ENCODE data around the gene CERS6. TPM values are rescaled to one million over a fixed set of nuclear protein-coding genes. Genes with fewer than 3 reads are reported as not detected.

Gene CERS6
- total and polyA plus RNA-seq, 10 of the 15 experiments (the other 5 are each of a cell fraction or from before 2014, with no cell fraction given), result 1.3 to 20.4 (median 14.1) TPM

DNA sequence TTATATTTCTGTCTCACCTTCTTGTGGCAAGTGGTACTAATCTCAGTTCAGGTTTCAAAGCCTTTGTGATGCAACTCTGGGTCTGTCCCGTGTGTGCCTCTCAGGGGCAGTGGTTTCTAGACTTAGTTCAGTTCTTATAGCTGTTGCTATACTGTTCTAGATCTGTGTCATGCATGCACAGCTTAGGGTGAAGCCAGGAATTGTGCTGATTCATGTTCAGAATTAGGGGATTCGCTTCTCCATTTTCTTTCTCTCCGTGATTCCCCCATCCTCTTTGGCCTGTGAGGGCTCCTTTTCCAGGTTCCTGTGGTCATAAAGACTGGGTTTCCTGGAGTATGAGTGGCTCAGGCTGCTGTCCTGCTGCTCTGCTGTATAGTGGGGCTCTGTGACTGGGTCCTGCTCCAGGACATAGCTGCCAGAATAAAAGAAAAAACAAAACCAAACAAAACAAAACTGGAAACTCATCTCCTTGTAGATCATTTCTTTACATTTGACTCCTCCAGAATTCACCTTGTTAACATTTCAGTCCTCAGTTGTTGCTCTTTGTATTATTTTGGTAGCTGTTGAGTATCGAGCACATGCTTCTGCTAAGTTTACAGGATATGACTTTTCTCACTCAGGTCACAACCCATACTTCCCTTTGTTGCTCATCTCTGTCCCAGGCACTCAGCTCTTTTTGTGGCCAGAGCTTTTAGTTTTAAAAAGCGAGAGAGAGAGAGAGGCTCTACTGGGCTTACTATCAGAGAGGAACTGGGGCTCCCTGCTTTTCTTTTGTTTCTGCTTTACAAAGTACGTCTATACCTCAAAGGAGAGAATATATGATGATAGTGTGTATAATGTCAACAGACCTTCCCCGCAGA, 34.2 kb downstream of the CERS6 start (continued):
- peak; percentile 76 to 88; a peak in 3 of 4 replicates for TF ChIP-seq BHLHE40 (IDR thresholded peaks at IDR 0.05; ENCODE audit: borderline replicate concordance in 1 of 2, low read depth in 2 of 2, low read length in 1 of 2)
- TF ChIP-seq CEBPB (IDR thresholded peaks at IDR 0.05; ENCODE audit: borderline replicate concordance in 1 of 2, low read depth in 2 of 2, low read length in 2 of 2), result peak; percentile 46 to 87; a peak in 3 of 4 replicates
- TF ChIP-seq RBBP5 (conservative IDR thresholded peaks at IDR 0.05), result no peak
- TF ChIP-seq, protein P1, sequence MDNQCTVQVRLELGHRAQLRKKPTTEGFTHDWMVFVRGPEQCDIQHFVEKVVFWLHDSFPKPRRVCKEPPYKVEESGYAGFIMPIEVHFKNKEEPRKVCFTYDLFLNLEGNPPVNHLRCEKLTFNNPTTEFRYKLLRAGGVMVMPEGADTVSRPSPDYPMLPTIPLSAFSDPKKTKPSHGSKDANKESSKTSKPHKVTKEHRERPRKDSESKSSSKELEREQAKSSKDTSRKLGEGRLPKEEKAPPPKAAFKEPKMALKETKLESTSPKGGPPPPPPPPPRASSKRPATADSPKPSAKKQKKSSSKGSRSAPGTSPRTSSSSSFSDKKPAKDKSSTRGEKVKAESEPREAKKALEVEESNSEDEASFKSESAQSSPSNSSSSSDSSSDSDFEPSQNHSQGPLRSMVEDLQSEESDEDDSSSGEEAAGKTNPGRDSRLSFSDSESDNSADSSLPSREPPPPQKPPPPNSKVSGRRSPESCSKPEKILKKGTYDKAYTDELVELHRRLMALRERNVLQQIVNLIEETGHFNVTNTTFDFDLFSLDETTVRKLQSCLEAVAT (IDR thresholded peaks at IDR 0.05), result no peak
- TF ChIP-seq TCF3 (IDR thresholded peaks at IDR 0.05; ENCODE audit: borderline replicate concordance, insufficient read depth, low read depth, low read length), result peak; percentile 55; the same call in 1 of the 2 replicates
- peak; percentile 71 for TF ChIP-seq YY1 (IDR thresholded peaks at IDR 0.05; ENCODE audit: low read depth, low read length)
- no peak for TF ChIP-seq ZNF274 (IDR thresholded peaks at IDR 0.05; ENCODE audit: insufficient read depth, insufficient read length)
- TF ChIP-seq SRF (IDR thresholded peaks at IDR 0.05; ENCODE audit: low read depth in 2 of 2, low read length in 2 of 2), result 0 out of 4 replicates have a peak, but pooled peaks of 1 of the 2 experiments have one; percentile 36
- TF ChIP-seq, protein P2, sequence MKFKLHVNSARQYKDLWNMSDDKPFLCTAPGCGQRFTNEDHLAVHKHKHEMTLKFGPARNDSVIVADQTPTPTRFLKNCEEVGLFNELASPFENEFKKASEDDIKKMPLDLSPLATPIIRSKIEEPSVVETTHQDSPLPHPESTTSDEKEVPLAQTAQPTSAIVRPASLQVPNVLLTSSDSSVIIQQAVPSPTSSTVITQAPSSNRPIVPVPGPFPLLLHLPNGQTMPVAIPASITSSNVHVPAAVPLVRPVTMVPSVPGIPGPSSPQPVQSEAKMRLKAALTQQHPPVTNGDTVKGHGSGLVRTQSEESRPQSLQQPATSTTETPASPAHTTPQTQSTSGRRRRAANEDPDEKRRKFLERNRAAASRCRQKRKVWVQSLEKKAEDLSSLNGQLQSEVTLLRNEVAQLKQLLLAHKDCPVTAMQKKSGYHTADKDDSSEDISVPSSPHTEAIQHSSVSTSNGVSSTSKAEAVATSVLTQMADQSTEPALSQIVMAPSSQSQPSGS (IDR thresholded peaks at IDR 0.05; ENCODE audit: low read length), result peak; percentile 52
- peak; percentile 83 for TF ChIP-seq IKZF1 (conservative IDR thresholded peaks at IDR 0.05)
- TF ChIP-seq, protein P3, sequence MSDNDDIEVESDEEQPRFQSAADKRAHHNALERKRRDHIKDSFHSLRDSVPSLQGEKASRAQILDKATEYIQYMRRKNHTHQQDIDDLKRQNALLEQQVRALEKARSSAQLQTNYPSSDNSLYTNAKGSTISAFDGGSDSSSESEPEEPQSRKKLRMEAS (IDR thresholded peaks at IDR 0.05; ENCODE audit: low read depth, low read length), result peak; percentile 69
- peak; percentile 82 for TF ChIP-seq MTA3 (IDR thresholded peaks at IDR 0.05; ENCODE audit: borderline replicate concordance, low read length)
- peak; percentile 79; the same call in 1 of the 2 replicates for TF ChIP-seq PML (IDR thresholded peaks at IDR 0.05; ENCODE audit: low read length)
- TF ChIP-seq, protein P4, sequence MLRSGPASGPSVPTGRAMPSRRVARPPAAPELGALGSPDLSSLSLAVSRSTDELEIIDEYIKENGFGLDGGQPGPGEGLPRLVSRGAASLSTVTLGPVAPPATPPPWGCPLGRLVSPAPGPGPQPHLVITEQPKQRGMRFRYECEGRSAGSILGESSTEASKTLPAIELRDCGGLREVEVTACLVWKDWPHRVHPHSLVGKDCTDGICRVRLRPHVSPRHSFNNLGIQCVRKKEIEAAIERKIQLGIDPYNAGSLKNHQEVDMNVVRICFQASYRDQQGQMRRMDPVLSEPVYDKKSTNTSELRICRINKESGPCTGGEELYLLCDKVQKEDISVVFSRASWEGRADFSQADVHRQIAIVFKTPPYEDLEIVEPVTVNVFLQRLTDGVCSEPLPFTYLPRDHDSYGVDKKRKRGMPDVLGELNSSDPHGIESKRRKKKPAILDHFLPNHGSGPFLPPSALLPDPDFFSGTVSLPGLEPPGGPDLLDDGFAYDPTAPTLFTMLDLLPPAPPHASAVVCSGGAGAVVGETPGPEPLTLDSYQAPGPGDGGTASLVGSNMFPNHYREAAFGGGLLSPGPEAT (IDR thresholded peaks at IDR 0.05; ENCODE audit: low read depth), result peak; percentile 87
- TF ChIP-seq, protein P5, sequence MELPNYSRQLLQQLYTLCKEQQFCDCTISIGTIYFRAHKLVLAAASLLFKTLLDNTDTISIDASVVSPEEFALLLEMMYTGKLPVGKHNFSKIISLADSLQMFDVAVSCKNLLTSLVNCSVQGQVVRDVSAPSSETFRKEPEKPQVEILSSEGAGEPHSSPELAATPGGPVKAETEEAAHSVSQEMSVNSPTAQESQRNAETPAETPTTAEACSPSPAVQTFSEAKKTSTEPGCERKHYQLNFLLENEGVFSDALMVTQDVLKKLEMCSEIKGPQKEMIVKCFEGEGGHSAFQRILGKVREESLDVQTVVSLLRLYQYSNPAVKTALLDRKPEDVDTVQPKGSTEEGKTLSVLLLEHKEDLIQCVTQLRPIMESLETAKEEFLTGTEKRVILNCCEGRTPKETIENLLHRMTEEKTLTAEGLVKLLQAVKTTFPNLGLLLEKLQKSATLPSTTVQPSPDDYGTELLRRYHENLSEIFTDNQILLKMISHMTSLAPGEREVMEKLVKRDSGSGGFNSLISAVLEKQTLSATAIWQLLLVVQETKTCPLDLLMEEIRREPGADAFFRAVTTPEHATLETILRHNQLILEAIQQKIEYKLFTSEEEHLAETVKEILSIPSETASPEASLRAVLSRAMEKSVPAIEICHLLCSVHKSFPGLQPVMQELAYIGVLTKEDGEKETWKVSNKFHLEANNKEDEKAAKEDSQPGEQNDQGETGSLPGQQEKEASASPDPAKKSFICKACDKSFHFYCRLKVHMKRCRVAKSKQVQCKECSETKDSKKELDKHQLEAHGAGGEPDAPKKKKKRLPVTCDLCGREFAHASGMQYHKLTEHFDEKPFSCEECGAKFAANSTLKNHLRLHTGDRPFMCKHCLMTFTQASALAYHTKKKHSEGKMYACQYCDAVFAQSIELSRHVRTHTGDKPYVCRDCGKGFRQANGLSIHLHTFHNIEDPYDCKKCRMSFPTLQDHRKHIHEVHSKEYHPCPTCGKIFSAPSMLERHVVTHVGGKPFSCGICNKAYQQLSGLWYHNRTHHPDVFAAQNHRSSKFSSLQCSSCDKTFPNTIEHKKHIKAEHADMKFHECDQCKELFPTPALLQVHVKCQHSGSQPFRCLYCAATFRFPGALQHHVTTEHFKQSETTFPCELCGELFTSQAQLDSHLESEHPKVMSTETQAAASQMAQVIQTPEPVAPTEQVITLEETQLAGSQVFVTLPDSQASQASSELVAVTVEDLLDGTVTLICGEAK (IDR thresholded peaks at IDR 0.05; ENCODE audit: borderline replicate concordance), result no peak
- peak; percentile 95 for TF ChIP-seq IRF4 (IDR thresholded peaks at IDR 0.05; ENCODE audit: low read depth, low read length)
- TF ChIP-seq, protein P6, sequence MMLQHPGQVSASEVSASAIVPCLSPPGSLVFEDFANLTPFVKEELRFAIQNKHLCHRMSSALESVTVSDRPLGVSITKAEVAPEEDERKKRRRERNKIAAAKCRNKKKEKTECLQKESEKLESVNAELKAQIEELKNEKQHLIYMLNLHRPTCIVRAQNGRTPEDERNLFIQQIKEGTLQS (IDR thresholded peaks at IDR 0.05; ENCODE audit: borderline replicate concordance, extremely low read depth, low read depth, low read length), result 0 out of 2 replicates have a peak, but pooled peaks have one; percentile 3
- peak; percentile 92; the same call in 1 of the 2 replicates for TF ChIP-seq PAX5 (IDR thresholded peaks at IDR 0.05; ENCODE audit: borderline replicate concordance, low read depth, low read length)
- no peak for TF ChIP-seq EZH2 (IDR thresholded peaks at IDR 0.05; ENCODE audit: borderline replicate concordance, control insufficient read depth, low read depth, low read length)

Data from GM12878 (cell line).